GM19395 (cell line): ENCODE measurements around the gene ACACA.

Experiments
- ATAC-seq: cut with Tn5 transposase; IDR thresholded peaks from one replicate; pipeline ENCODE4 v1.9.1; 2021; ENCODE audit warnings: mild to moderate bottlenecking, moderate library complexity; ENCODE audit not compliant: unreplicated experiment

Gene ACACA

DNA sequence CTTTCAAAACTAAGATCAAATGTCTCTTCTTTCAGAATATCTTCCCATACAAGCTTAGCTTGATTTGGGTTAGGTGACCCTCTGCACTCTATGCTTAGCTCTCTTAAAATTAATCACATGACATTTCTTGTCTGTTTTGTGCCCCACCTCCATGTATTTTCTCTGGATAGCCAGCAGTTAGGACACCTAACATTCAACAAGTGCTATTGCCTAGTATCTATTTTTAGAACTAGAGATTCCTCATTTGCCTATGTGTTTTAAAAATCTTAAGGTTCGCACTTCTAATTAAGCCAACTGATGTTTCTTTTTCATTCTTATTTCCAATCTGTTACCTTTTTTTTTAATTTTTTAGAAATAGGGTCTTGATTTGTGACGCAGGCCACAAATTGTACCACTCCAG lies 160.6 kb downstream of the ACACA start:
- ATAC-seq = no peak

DNA sequence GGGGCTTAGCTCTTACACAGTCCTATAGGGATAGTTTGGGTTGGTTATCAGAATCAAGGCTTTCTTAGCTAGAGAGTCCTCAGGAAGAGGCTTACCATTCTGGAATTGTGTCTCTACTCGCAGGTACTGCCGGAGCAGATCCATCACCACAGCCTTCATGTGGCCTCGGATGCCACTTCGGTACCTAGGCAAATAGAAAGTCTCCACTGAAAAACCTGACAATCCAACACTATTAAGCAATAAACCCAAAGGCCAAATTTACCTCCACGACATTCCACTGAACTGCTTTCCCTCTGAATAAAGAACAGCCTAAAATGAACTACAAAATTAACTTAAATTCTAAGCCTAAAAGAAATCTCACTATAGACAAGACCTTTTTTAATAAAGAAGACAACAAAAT lies 166.3 kb downstream of the ACACA start:
- ATAC-seq = no peak

DNA sequence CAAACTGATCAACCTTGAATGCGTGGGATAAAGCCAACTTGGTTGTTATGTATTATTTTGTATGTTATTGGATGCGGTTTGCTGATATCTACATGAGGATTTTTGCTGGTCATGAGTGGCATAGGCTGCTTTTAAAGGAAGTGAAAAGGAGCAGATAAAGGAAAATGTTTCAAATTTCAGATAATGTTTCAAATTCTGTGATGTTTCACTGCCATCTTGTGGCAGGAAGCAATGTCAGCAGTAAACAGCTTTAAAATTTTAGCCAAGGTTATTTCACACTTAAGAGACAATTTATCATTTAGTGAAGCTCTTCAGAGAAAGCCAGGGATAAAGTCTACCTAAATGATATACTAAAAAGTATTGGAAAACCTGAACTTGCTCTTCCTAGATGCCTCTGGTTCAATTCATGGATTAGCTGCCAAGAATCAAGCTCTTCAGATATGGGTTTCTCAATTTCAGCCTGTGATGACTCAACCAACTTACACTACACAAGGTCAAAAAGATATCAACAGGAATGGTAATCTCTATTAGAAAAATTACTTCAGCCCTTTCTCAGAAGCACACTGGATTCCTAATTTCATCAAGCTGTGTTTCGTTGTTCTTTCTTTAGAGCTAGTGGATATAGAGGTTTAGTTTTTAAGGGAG lies 166.8 kb downstream of the ACACA start:
- no peak for ATAC-seq

DNA sequence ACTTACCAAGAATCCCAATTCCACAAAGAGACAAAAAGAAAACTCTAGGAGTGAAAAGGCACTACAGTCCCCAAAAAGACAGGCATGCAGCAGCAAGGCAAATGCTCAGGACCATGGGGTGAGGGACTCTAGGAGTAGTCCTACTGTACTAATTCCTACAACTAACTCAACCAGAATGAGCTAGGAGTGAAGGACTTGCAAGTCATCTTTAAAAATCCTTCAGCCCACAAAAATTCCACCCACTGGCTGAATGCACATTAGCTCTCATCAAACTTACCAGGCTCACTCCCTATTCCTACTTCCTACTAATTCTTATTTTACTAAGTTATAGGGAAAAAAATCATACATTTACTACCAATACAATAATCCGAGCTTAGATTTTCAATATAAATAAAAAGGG lies 172.5 kb downstream of the ACACA start:
- ATAC-seq = no peak

DNA sequence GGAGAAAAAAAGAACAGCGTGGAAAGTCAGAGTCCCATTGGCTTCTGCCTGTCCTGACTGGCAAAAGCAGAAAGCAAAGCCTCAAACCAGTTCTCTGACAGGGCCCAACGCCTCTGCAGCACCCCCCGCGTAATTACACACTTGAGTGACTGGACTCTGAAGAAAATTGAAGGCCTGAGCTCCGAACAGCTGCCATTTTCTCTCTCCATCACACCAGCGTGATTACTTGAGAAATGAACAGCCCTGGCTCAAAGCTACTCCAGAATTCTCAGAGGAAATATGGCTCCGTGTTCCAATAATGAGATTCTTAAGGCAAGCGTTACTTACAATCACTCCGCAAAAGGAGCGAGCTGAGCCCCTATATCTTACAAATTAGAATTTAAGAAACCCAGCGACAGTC lies 173.6 kb downstream of the ACACA start:
- no peak for ATAC-seq

DNA sequence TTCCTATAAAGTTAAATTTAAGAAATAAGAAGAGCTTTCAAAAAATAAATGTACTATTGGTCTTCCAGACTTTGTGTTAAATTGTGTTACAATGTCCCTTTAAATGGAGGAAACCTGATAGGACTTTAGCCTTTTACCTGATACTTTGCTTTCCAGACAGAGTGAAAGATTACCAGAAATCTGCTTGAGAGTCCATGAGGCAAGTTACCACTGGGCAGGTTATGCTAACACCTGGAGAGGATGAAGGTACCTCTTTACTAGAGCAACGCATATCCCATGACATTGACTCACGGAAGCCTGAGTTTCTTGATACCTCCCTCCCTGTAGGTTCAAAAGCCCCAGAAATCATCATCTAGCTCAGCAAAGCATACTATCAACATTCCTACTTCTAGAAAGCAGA lies 174.7 kb downstream of the ACACA start:
- no peak for ATAC-seq

DNA sequence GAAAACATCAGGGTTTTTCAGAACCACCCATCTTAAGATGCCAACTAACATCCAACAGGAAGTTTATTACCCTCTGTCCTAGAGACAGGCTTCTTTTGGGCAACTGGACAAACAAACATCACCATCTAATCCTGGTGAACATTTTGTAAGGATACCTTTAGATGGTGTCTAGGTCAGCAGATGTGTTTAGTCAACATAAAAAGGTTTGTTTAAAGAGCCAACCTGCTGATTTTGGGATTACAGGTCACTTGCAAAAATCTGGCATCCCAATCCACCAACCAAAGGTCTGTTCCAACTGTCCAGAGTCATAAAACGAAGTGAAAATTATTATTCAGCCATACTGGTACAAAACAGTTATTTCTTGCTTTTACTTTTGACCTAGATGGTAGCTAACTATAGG lies 176.0 kb downstream of the ACACA start:
- no peak for ATAC-seq

DNA sequence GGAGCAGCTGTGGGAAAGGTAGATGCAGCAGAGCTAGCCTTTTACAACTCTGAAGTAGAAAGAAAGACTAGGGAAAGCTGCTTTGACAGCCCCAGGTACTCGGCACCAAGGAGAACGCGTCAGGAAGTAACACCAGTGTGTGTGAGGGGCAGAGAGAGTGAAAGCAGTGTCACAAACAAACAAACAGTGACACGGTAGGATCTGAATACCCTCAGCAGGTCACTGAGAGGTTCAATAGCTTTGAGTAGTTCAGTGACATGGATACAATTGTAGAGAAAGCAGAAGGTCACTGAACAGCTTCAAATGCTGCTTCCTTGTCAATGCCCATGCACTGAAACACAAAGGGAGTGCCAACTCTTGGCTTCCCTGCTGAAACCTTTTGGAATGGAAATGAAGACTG lies 181.2 kb downstream of the ACACA start:
- no peak for ATAC-seq

DNA sequence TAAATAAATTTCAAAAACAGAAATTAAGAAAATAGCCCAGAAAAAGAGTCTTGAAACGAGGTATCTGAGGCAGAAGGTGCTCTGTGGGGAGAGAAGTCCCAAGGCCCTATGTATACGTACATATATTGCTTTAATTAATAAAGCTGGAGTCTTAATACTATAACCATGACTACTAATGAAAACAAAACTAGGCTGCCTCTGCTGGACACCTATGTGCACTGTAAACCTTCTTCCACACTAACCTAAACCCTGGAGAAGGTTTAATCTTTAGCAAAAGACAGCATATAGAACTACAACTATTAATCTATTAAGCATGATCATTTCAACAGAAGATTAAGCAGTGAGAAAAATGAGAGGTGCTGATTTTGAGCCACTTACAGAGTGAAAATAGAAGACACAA lies 184.8 kb downstream of the ACACA start:
- no peak for ATAC-seq

DNA sequence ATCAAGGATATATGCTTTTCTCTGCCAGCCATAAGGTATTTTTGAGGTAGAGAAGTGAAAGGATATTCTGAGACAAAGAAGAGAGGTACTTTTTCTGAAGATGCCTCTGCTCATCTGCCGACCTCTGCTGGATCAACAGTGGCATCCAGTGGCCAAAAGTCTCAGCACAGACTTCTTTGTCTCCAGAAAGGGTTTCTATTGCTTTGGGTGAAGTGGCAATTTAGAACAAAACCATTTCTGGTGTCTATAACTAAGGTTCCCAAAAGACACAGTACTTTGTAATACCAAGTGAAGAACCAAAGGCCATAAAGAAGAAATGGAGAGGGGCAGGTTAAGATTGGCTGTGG lies 186.1 kb downstream of the ACACA start:
- ATAC-seq = no peak

DNA sequence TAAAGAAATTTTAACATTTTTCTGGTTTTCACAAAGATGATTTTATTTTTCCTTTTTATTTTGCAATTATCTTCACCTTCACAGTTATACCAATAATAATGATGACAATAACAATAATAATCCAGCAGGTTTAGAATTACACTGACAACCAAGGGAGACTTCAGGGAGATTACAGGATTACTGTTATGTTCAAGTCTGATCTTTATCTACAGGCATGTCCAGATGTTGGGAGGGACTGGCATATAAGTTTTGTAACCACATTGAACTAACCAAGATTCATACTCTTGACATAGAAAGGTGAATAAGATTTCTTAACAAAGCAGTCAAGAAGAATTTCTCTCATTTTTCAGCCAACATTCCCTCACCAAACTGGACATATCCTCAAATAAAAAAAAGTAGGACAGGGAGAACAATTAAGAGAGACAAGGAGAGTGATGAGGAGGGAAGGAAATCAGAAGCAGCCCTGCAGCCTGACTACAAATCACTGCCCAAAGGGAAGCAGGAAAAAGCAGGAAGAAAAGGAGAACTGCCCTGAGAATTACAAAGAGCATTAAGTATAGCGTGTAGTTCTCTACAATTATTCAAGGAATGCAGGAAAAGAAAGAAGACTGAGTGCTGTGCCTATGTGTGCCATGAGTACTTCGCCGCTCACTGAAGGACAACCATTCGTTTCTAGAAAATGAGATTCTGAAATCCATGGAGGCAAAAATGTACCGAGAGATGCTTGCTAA lies 186.6 kb downstream of the ACACA start:
- ATAC-seq = no peak

DNA sequence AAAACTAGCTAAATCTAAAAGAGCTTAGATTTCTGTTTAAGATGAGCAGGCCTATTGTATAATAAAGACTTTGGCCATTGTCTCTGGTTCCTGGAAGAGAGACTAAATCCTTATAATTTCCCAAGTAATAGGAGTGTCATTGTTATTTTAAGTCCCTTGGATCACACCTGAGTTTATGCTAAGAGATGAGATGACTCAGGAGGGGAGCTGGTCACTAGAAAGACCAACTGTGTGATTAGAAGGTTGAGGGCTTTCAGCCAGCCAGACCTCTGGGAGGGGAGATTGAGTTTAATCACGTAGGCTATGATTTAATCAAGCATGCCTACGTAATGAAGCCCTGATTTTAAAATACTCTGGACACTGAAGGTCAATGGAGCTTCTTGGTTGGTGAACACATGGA lies 187.8 kb downstream of the ACACA start:
- ATAC-seq = no peak

DNA sequence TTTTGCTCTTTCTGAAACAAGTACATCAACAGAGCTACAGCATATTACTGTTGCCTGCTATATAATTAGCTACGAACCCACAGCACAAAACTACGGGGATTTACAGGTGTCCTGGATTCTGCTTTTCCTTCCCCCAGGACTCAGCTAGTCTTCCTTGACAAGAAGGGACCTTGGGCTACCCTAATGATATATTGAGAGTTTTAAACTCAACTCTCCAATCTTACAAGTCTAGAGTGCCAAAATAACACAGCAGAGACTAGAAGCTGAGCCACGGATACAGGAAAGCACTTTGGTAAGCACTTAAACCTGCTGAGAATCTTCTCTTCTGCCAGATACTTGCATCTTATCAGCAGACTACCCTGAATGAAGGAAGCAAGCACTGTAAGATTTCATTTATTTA lies 192.2 kb downstream of the ACACA start:
- ATAC-seq = no peak

DNA sequence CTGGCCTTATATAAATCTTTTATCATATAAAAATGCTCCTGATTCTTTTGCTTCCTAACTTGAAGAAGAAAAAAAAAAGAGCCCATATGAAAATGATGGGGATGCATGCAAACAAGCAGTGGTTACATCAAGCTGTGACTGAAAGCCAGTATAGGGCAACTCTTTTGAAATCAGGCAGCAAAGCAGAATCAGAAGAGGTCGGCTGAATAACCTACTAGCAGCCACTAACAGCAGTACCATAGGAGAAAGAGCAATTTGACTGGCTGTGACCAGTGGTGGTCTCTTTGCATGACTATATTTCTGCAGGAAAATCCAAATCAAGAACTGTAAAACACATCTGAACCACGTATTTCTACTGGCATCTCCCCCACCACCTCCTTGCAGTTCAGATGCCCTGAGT lies 192.7 kb downstream of the ACACA start:
- no peak for ATAC-seq

DNA sequence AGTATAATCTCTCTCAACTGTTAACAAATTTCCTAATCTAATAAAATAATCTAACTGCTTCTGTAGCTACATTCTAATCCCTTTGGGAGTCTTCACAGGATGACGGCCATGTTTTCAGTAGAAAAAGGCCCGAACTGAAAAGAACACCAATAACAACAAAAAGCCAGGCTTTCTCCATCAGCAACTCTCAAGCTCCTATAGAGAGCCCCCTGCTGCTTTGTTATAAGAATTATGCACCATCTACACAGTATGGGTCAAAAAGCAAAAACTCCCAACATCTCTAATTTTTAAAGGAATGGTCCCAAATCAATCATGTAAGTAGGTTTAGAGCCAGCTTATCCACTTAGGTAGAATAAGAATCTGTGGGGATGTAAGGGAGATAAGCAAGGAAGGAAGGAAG lies 194.5 kb downstream of the ACACA start:
- no peak for ATAC-seq

DNA sequence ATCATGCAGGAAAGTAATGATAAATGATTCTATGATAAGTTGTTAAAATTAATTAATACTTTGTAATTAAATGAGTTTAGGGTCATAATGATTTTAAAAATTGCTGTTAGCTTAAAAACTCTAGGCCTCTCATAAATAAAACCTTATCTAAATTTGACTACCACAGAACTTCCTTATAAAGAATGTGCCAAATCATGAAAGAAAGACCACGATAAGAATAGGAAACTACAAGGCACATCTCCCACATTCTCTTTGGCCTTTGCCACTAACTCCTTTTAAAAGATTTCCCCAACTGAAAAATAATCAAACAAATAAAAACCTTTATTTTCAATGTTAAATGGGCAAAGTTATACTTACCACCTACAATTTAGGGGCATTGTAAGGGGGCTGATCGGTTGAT lies 195.5 kb downstream of the ACACA start:
- no peak for ATAC-seq

DNA sequence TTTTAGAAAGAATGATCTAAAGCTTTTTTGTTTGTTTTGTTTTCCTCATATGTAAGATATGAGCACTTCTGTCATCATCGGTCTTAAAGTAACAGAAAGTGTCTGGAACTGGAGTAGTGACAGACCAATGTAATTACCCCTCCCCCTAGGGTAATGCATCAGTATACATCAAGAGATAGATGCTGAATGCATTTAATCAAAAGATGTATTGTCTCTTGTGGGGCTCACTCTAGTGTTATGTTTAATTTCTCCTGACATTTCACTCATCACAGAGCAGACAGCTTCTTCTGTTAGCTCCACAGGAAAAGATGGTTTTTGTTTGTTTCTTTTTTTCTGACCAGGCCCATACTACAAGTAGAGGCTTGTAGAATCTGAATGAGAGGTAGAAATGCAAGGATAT lies 199.5 kb downstream of the ACACA start:
- ATAC-seq = no peak

DNA sequence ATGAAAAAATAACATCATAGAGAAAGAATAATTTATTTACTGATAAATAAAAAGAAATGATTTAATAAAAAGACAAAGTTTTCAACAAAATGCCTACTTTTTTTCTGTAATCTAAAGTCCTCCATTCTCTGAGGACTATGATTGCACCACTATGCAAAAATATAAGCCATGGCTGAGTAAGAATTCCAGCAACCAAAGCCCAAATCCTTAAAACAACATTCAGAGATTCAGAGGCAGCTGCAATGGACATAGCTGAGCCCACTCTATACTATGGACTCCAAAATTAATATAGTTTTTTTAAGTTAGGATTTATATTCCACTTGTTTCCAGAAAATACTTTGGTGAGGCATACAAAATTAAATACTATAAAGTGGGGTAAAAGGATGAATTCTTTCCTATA lies 200.3 kb downstream of the ACACA start:
- no peak for ATAC-seq

DNA sequence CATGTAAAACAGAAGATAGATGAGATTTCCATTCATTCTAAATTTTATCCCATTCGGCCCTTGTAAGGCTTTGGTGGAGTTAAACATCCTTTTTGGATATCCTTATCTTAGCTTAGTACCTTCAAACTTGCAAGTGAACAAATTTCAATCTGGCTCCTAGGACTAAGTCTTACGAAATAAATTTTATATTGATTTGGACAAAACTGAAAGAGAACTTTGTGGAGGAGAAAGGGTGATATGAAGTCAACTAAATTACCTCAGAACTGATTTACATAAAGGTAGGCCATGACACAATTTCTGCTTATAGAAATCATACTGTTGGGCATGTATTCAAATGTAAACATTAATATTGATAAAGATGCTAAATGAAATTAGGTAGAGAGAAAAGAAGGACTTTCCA lies 206.1 kb downstream of the ACACA start:
- no peak for ATAC-seq

DNA sequence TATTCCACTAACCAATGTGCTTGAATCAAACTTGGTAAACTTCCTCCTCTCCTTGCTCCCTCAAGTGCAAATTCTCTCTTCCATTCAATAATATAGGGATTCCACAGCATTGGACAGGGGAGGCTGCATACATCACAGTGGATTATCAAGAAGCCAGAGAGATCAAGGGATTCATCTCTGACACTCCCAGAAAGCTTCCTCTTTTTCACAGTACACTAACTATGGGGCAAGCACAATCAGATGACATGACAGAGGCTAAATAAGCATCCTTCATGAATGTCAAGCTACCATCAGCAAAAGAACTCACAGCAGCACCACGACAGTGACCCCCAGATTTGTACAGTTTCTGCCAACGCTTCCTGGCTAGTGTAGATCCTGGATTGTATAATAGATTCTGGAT lies 209.3 kb downstream of the ACACA start:
- no peak for ATAC-seq

DNA sequence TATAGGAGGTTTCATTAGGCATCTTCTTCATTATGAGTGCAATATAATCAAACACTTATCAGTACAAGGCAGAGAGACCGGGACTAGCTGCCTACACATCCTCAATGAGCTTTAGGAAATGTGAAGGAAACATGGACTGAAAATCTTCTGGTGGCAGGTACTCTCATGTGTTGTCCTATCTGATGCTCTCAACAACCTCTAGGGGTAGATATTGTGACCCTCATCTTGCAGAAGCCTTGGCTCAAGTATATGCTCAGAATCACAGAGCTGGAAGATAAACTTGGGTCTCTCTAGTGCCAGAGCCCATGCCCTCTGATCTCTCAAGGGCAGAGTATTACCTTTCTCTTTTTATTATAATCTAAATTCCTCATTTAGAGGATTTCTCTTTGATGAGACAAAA lies 212.4 kb downstream of the ACACA start:
- ATAC-seq = no peak

DNA sequence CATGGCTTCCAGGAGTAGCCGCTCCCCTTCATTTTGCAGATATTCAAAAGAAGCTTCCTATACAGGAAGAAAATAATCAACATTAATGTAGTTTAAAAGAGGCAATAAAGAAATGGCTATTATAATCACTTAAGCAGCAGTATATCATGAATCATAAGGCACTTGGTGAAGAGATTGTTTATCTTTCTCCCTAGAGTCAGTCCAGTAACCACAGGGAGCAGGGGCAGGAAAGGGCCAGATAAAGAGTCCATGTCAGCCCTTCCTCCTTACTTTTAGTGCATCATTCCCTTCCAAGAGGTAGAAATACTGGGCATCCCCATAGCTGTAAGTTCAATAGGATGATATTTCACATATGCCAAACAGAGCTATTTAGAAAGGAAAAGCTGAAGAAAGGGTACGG lies 215.4 kb downstream of the ACACA start:
- ATAC-seq = no peak

DNA sequence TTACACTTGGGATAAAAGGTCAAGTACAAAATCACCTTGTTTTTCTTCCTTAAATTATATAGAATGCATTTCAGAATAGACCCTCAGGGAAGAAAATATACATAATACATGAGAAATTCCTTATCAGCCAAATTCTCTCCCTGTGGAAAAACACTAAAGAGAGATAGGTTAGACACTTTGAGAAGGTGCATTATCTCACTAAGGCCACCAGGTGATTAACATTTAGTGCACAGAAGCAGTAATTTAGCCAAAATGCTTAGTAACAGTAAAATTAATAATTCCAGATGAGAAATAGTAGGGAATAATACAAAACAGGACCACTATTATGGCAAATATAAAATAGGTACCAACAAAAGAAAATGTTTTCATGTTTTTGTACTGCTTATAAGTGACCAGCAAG lies 216.1 kb downstream of the ACACA start:
- no peak for ATAC-seq
